RWPE1 (cell line): Measurements from ENCODE around the gene ADAM12.

Source experiments
- CTCF ChIA-PET: fragments of 350-600 bp; sonication (Branson Sonifier 250); formaldehyde crosslinking; extraction: SDS; loops from one replicate; lab custom pipeline; 2021; lab: Yijun Ruan, JAX
- POLR2A ChIA-PET: fragments of 400-600 bp; formaldehyde crosslinking; extraction: SDS; loops from one replicate; lab custom pipeline; 2020; ENCODE audit warnings: antibody characterized with exemption; ENCODE audit not compliant: low non-redundant PET; lab: Yijun Ruan, JAX
- DNase-seq: peaks from one replicate; pipeline ENCODE4 v3.0.0; 2012; ENCODE audit warnings: low spot score
- H3K27ac ChIP-seq: fragments of 450-650 bp; 2 replicates; pipeline ENCODE4 v1.5.1; 2017
- CTCF ChIP-seq: fragments of 450-650 bp; conservative IDR thresholded peaks from 2 replicates; pipeline ENCODE4 v1.5.1; 2017; ENCODE audit warnings: low read depth, mild to moderate bottlenecking

ADAM12 gene

DNA sequence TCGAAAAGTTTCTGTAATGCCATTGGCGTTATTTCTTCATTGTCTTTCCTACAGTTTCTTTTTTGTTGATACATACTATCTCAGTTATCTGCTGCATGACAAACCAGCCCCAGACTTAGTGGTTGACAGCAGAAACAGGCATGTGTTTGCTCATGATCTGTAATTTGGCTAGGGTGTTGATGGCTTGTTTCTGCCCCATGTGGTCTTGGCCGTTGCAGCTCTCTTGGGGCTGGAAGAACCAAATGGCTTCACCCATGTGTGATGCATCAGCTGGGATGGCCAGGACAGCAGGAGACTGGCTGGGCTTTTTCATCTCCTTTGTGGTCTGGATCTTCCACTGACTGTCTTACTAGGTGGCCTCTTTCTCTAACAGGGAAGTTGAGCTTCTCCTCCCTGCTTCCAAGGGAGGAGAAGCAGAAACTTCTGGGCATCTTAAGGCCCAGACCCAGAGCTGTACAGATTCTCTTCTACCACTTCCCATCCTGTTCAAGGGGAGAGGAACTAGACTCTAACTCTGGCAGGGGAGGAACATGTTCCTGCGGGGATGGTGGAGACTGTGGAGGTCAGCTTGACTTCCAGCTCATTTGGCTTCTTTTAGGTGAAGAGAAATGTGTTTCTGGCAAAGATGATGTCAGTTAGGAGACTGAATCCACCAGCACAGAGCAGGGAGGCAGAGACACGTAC, 402.6 kb downstream of the ADAM12 start:
- TF ChIP-seq CTCF: no peak
- CTCF ChIA-PET: interaction anchor here (0.6 kb wide), 2 partner anchors 192 to 220 kb away, joined by 3 to 4 read pairs; no protein-coding TSS in a partner anchor
- POLR2A ChIA-PET: no interaction called here
- DNase-seq: no peak
- H3K27ac ChIP-seq: no peak overlapping the region

- no peak for DNase-seq
These were observed 403.3 kb downstream of the ADAM12 start for GRCh38 chr10:125984865-125985495.

GRCh38 chr10:125984346-125984745, 403.9 kb downstream of the ADAM12 start:
- CTCF ChIA-PET: interaction anchor here (0.6 kb wide), 1 partner anchor 9 kb away, joined by 9 read pairs; no protein-coding TSS in a partner anchor
- POLR2A ChIA-PET: no interaction called here
- no peak overlapping the region for H3K27ac ChIP-seq
- TF ChIP-seq CTCF: no peak
- DNase-seq: no peak

More at GRCh38 chr10:125984865-125985495, 403.3 kb downstream of the ADAM12 start:
- no peak overlapping the region for H3K27ac ChIP-seq
- ChIA-PET POLR2A (no interaction called here), CTCF (interaction anchor here (0.6 kb wide), 2 partner anchors 9 to 221 kb away, joined by 3 to 9 read pairs; no protein-coding TSS in a partner anchor)
- TF ChIP-seq CTCF: no peak

GRCh38 chr10:125983656-125984055, 404.6 kb downstream of the ADAM12 start:
- ChIA-PET POLR2A (no interaction called here), CTCF (interaction anchor here (0.6 to 0.7 kb wide), 2 partner anchors 199 to 436 kb away, joined by 3 read pairs; no protein-coding TSS in a partner anchor)
- TF ChIP-seq CTCF: no peak
- DNase-seq: no peak
- no peak overlapping the region for H3K27ac ChIP-seq

GRCh38 chr10:125983161-125983560, 405.1 kb downstream of the ADAM12 start:
- CTCF ChIA-PET: interaction anchor here (0.6 to 1.8 kb wide), 3 partner anchors 200 to 437 kb away, joined by 3 to 8 read pairs (median 3); no protein-coding TSS in a partner anchor

More at GRCh38 chr10:125983161-125983560, 405.1 kb downstream of the ADAM12 start:
- H3K27ac ChIP-seq: no peak overlapping the region
- TF ChIP-seq CTCF: no peak
- POLR2A ChIA-PET: no interaction called here
- no peak for DNase-seq
